IPS-NIHi11 (cell line): ENCODE measurements around the gene RELT.

Experiments used
- DNase-seq: peaks from one replicate; pipeline ENCODE4 v3.0.0; 2012; ENCODE audit warnings: mixed read lengths, low spot score

Gene RELT

GRCh38 chr11:73404506-73405145 lies 28.4 kb downstream of the RELT start:
- no peak for DNase-seq

GRCh38 chr11:73405146-73405510 lies 28.9 kb downstream of the RELT start:
- no peak for DNase-seq

- no peak for DNase-seq
Measured at GRCh38 chr11:73406131-73406530, 29.9 kb downstream of the RELT start.

DNA sequence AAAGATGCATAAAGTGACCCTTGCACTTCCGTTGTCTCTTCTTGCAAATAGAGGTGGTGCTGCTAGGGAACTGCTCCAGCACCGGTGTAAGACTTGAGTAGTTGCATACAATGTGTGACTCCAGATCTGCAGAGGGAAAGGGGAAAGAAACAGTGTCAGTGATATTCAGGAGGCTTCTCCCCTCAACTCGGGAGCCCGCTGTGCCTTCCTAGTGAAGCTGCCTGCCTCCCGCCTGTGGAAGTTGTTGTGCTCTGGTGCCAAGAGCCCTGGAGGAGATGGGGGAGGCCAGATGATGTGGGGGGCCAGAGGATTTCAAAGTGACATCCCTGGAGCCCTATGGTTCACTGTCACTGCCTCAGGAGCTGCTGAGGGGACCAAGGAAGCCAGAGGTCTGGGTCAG lies 30.4 kb downstream of the RELT start:
- DNase-seq = no peak

- DNase-seq = no peak
Measured at GRCh38 chr11:73409431-73409830, 33.2 kb downstream of the RELT start.

GRCh38 chr11:73410627-73411026 lies 34.4 kb downstream of the RELT start:
- DNase-seq = no peak

GRCh38 chr11:73411031-73411430 lies 34.8 kb downstream of the RELT start:
- DNase-seq = no peak

DNA sequence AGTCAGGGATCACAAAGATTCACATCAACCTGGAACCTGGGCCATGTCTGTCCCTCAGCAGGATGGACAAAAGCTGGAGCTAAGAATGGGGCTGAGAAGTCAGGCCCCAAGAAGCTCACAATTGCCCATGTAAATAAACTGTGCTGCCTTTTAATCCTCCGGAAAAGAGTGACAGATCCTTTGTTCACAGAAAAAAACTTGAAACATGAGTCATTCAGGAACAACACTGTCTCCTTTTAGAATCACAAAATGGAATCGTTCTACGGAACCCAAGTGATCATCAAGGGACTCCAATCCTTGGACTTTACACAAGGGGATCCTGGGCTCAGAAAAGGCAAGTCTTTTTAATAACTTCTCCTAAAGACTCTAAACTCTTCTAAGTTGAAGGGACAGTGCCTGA lies 36.1 kb downstream of the RELT start:
- DNase-seq = no peak

DNA sequence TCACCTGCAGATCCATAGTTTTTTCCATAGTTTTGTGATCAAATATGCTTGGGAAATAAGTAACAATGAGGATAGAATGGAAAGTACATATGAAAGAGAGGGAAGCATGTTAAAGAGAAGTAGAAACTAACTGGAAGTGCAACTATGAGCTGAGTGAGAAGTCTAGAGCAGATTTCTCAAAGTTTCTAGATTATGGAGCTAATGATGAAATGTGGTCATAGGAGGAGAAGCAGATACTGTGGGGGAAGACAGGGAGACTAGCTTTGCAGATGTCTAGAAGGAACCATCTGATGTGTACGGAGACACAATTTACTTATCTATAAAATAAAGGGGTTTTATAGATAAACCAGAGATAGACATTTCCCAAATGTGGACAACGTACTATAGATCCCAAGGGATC lies 37.1 kb downstream of the RELT start:
- no peak for DNase-seq

GRCh38 chr11:73414977-73415651 lies 38.9 kb downstream of the RELT start:
- no peak for DNase-seq

- no peak for DNase-seq
Measured at GRCh38 chr11:73415854-73416615, 39.8 kb downstream of the RELT start.

GRCh38 chr11:73416786-73417185 lies 40.6 kb downstream of the RELT start:
- no peak for DNase-seq

DNA sequence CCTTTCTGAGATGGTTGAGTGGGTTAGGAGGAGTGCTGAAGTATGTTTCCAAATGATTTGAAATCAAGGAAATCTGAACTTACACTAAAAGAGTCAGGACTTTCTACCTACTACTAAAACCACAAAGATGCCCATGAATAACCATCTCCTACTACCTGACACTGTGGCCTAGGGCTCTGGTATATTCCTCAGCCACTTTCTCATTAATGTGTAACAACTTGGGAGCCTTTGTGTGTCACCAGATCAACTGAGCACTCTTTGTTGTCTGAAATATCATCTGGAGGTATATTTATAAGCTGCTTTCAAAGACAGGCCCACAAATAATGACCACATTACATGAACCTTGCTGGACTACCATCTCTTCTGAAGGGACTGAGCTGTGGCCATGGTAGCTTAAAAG lies 43.9 kb downstream of the RELT start:
- no peak for DNase-seq

GRCh38 chr11:73422886-73423285 lies 46.7 kb downstream of the RELT start:
- no peak for DNase-seq

DNA sequence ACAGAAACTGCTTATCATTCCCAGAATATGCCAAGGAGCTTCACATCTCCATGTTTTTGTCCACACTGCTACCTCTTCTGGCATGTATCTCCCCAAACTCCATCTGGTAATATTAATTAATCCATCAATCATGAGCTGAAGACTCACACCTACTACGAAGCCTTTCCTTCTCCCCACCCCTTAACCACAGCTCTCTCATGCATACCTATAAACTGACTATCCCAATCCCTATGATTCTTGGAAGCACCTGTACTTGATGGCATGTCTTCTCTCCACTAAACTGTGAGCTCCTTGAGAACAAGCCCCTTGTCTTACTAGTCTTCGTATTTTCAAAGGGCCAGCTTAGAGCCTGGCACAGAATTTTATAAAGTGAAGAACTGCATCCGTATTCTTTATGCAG lies 47.3 kb downstream of the RELT start:
- DNase-seq = no peak

DNA sequence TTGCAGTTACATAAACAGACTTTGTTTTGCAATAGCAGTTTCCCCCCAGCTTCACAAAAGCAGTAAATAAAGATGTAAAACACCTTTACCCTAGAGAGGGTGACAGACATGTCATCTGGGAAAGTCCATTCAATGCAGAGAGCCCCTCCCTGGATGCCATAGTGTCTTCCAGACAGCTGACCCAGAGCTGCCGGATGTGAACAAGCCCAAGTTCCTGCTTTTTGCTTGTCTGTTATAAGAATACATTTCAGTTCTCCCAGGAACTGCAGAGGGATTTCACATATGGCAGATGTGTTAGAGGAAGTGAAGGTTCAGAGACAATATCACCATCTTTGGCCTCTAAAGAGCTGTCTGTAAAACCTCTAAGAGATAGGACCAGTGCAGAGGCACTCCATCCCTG lies 48.9 kb downstream of the RELT start:
- DNase-seq = no peak

GRCh38 chr11:73426219-73426850 lies 50.1 kb downstream of the RELT start:
- DNase-seq = no peak

- no peak for DNase-seq
Measured at GRCh38 chr11:73428227-73428626, 52.0 kb downstream of the RELT start.

- DNase-seq = no peak
Measured at GRCh38 chr11:73428699-73429098, 52.5 kb downstream of the RELT start.

- no peak for DNase-seq
Measured at GRCh38 chr11:73429121-73429750, 53.0 kb downstream of the RELT start.

GRCh38 chr11:73430326-73430725 lies 54.1 kb downstream of the RELT start:
- no peak for DNase-seq

DNA sequence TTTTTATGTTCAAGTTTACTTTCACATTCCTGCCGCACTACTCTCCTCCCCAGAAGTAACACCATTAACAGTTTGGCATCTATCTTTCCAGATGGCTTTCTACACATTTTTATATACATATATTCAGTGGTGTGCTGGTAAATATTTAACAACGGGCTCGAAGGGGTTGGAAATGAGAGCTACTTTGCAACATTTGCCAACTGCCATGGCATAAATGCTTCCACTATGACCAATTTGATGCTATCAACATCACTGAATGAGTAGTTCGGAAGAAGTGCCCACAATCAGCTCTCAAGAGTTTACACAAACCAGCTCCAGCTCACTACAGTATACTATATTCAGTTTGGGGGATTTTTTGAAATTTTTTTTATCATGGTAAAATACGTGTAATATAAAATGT lies 55.2 kb downstream of the RELT start:
- no peak for DNase-seq
